ENCODE measurements around the gene STMN3. TPM values are rescaled to one million over a fixed set of nuclear protein-coding genes. Genes with fewer than 3 reads are reported as not detected.
"Not testable (repeated sequence)": the region's sequence is repeated elsewhere in the genome, so short reads cannot be mapped to it uniquely, and the experiment has no call there.

STMN3 gene
- total and polyA plus RNA-seq, 4 donors: 13.6 to 20.9 (median 17.0) TPM

DNA sequence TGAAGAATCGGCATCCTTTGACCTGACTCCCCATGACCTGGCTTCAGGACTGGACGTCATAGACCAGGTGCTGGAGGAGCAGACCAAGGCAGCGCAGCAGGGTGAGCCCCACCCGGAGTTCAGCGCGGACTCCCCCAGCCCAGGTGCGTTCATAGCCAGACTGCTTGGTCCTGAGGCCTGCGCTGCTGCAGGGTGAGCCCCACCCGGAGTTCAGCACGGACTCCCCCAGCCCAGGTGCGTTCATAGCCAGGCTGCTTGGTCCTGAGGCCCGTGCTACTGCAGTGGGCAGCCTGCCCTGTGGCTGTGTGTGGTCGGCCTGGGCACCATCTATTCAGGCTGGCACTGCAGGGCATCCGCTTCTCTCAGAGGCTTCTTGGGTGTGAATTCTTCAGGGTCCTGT, 20.7 kb upstream of the STMN3 start:
- no peak for DNase-seq
- TF ChIP-seq, protein P1, sequence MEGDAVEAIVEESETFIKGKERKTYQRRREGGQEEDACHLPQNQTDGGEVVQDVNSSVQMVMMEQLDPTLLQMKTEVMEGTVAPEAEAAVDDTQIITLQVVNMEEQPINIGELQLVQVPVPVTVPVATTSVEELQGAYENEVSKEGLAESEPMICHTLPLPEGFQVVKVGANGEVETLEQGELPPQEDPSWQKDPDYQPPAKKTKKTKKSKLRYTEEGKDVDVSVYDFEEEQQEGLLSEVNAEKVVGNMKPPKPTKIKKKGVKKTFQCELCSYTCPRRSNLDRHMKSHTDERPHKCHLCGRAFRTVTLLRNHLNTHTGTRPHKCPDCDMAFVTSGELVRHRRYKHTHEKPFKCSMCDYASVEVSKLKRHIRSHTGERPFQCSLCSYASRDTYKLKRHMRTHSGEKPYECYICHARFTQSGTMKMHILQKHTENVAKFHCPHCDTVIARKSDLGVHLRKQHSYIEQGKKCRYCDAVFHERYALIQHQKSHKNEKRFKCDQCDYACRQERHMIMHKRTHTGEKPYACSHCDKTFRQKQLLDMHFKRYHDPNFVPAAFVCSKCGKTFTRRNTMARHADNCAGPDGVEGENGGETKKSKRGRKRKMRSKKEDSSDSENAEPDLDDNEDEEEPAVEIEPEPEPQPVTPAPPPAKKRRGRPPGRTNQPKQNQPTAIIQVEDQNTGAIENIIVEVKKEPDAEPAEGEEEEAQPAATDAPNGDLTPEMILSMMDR (IDR thresholded peaks at IDR 0.05; ENCODE audit: control extremely low read depth, extremely low read depth): no peak
- Histone ChIP-seq H3K4me3 (no peak overlapping the region), H3K4me1 (ENCODE audit: control insufficient read depth in 5 of 5, insufficient read depth in 5 of 5, low read length in 5 of 5) (no peaks in the 10 kb centered on the region), H3K36me3 (ENCODE audit: control insufficient read depth in 4 of 4, insufficient read depth in 4 of 4, low read length in 4 of 4) (peaks cover 6 to 41% (median 19%) of the 10 kb centered on the region in 4 donors), H3K27me3 (ENCODE audit: control insufficient read depth in 3 of 3, insufficient read depth in 3 of 3, low read length in 2 of 3) (no peaks in the 10 kb centered on the region), H3K27ac (ENCODE audit: low read depth in 1 of 2, low read length in 1 of 2) (no peak overlapping the region), H3K9ac (ENCODE audit: insufficient read depth in 1 of 2, low read length in 2 of 2) (no peak overlapping the region), H3K9me3 (ENCODE audit: control insufficient read depth in 4 of 4, insufficient read depth in 3 of 4, low read length in 3 of 4) (no peaks in the 10 kb centered on the region)
- WGBS, 2 donors: 90 to 97% methylated on average over 14 of the region's 14 CpGs
- ATAC-seq (ENCODE audit: insufficient read depth, low FRiP score): peak; percentile 11

DNA sequence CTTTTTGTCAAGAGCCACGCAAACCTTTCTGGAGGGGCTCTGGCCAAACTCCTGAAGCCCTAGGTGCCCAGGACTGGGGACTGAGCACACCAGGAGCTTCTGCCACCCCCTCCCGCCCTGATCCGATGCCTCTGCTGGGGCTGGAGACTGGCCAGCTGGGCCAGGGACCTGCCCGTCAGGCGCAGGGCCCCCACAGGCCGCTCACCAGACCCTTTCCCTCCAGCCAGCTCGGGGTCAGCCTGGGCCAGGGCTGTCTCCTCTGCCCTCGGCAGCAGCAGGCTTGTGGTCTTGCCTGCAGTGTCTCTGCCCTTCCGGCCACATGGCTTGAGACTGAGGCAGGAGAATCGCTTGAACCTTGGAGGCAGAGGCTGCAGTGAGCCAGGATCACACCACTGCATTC, 19.4 kb upstream of the STMN3 start:
- no peak for DNase-seq
- TF ChIP-seq, protein P1 (IDR thresholded peaks at IDR 0.05; ENCODE audit: control extremely low read depth, extremely low read depth): no peak
- ATAC-seq (ENCODE audit: insufficient read depth, low FRiP score): no peak
- 96% methylated on average over 10 of the region's 10 CpGs for WGBS, 2 donors
- no peak overlapping the region for H3K27ac ChIP-seq (ENCODE audit: low read depth in 1 of 2, low read length in 1 of 2)
- no peaks in the 10 kb centered on the region for H3K4me1 ChIP-seq (ENCODE audit: control insufficient read depth in 5 of 5, insufficient read depth in 5 of 5, low read length in 5 of 5)
- H3K36me3 ChIP-seq (ENCODE audit: control insufficient read depth in 4 of 4, insufficient read depth in 4 of 4, low read length in 4 of 4): peaks cover 6 to 41% (median 17%) of the 10 kb centered on the region in 4 donors
- no peak overlapping the region for H3K4me3 ChIP-seq
- no peaks in the 10 kb centered on the region for H3K27me3 ChIP-seq (ENCODE audit: control insufficient read depth in 3 of 3, insufficient read depth in 3 of 3, low read length in 2 of 3)
- H3K9me3 ChIP-seq (ENCODE audit: control insufficient read depth in 4 of 4, insufficient read depth in 3 of 4, low read length in 3 of 4): no peaks in the 10 kb centered on the region
- no peak overlapping the region for H3K9ac ChIP-seq (ENCODE audit: insufficient read depth in 1 of 2, low read length in 2 of 2)

DNA sequence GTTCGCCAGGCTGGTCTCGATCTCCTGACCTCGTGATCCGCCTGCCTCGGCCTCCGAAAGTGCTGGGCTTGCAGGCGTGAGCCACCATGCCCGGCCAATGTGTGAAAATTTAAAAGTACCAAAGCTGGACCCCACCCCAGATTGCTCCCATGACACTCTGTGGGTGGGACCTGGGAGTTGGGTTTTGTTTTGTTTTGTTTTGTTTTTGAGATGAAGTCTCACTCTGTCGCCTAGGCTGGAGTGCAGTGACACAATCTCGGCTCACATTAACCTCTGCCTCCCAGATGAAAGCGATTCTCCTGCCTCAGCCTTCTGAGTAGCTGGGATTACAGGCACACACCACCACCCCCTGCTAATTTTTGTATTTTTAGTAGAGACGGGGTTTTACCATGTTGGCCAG, 18.5 kb upstream of the STMN3 start:
- WGBS, 2 donors: 92 to 96% methylated on average over 12 of the region's 12 CpGs
- not testable (repeated sequence) for H3K27ac ChIP-seq (ENCODE audit: low read depth in 1 of 2, low read length in 1 of 2); H3K4me3 ChIP-seq; ATAC-seq (ENCODE audit: insufficient read depth, low FRiP score); H3K9me3 ChIP-seq (ENCODE audit: control insufficient read depth in 4 of 4, insufficient read depth in 3 of 4, low read length in 3 of 4); H3K9ac ChIP-seq (ENCODE audit: insufficient read depth in 1 of 2, low read length in 2 of 2); H3K27me3 ChIP-seq (ENCODE audit: control insufficient read depth in 3 of 3, insufficient read depth in 3 of 3, low read length in 2 of 3); H3K4me1 ChIP-seq (ENCODE audit: control insufficient read depth in 5 of 5, insufficient read depth in 5 of 5, low read length in 5 of 5); DNase-seq
- H3K36me3 ChIP-seq (ENCODE audit: control insufficient read depth in 4 of 4, insufficient read depth in 4 of 4, low read length in 4 of 4): peaks cover 6 to 48% (median 22%) of the 10 kb centered on the region in 4 donors

DNA sequence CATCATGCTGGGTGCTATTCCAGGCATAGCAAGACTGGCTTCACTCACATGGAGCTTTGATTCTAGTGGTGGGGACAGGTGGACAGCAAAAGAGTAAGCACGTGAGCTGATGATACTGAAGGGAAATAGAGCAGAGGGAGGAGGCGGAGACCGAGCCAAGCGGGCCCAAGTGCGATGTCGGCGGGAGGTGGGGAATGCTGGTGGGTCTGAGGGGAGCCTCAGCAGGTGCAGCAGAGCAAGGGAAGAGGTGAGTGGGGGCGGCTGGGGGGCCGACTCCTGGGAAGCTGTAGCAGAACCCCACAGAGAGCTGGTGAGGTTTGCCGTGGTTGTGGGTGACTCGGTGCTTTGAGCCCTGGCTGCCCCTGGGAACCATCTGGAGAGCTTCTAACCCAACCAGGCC, 15.1 kb upstream of the STMN3 start:
- no peaks in the 10 kb centered on the region for H3K27me3 ChIP-seq (ENCODE audit: control insufficient read depth in 3 of 3, insufficient read depth in 3 of 3, low read length in 2 of 3)
- H3K9me3 ChIP-seq (ENCODE audit: control insufficient read depth in 4 of 4, insufficient read depth in 3 of 4, low read length in 3 of 4): no peaks in the 10 kb centered on the region
- WGBS, 2 donors: 88 to 96% methylated on average over 11 of the region's 11 CpGs
- H3K4me3 ChIP-seq: no peak overlapping the region
- ATAC-seq (ENCODE audit: insufficient read depth, low FRiP score) (no peak), DNase-seq (no peak)
- peaks cover 0 to 52% (median 18%) of the 10 kb centered on the region in 4 donors for H3K36me3 ChIP-seq (ENCODE audit: control insufficient read depth in 4 of 4, insufficient read depth in 4 of 4, low read length in 4 of 4)
- TF ChIP-seq, protein P1 (IDR thresholded peaks at IDR 0.05; ENCODE audit: control extremely low read depth, extremely low read depth): no peak
- no peaks in the 10 kb centered on the region for H3K4me1 ChIP-seq (ENCODE audit: control insufficient read depth in 5 of 5, insufficient read depth in 5 of 5, low read length in 5 of 5)
- H3K27ac ChIP-seq (ENCODE audit: low read depth in 1 of 2, low read length in 1 of 2): no peak overlapping the region
- no peak overlapping the region for H3K9ac ChIP-seq (ENCODE audit: insufficient read depth in 1 of 2, low read length in 2 of 2)
